Breast epithelium (tissue), 3 donors: Measurements from ENCODE around the gene BEND3.

ENCODE experiments used
- CTCF ChIP-seq, 3 donors: fragments of 450-650 bp; IDR thresholded peaks; one replicate each; pipeline ENCODE4 v1.5.1; 2016 to 2017; ENCODE audit warnings: antibody characterized with exemption in 3 of 3, mild to moderate bottlenecking in 3 of 3, moderate library complexity in 3 of 3
- POLR2A ChIP-seq: fragments of 450-650 bp; IDR thresholded peaks from one replicate; pipeline ENCODE4 v1.6.1; 2016; ENCODE audit warnings: antibody characterized with exemption, mild to moderate bottlenecking, moderate library complexity
- POLR2AphosphoS5 ChIP-seq, 3 donors: sonication (generic); formaldehyde crosslinking; IDR thresholded peaks; one replicate each; pipeline ENCODE4 v1.6.1; 2017; ENCODE audit warnings: antibody characterized with exemption in 3 of 3

GRCh38 chr6:107098436-107099307 lies 16.6 kb downstream of the BEND3 start:
- no peak for TF ChIP-seq CTCF (IDR thresholded peaks at IDR 0.05)
- TF ChIP-seq POLR2A: no peak
- TF ChIP-seq POLR2AphosphoS5 (IDR thresholded peaks at IDR 0.05): no peak
